Mesenchymal stem cell (in vitro differentiated cells and primary cell): ENCODE results near the gene FUOM.

Experiments
- DNase-seq: peaks from one replicate; pipeline ENCODE4 v3.0.0-alpha.2; 2013
- H2AFZ ChIP-seq: one replicate; pipeline ENCODE4 v1.6.1; 2013; ENCODE audit warnings: low read depth, mild to moderate bottlenecking, control low read depth, inconsistent platforms, low read length, moderate library complexity
- H2AK5ac ChIP-seq: 2 replicates; pipeline ENCODE4 v1.6.1; 2013; ENCODE audit warnings: low read length, moderate library complexity, mild to moderate bottlenecking, inconsistent platforms; ENCODE audit not compliant: severe bottlenecking
- H2BK120ac ChIP-seq: one replicate; pipeline ENCODE4 v1.6.1; 2013; ENCODE audit warnings: low read depth, mild to moderate bottlenecking, inconsistent platforms, low read length, moderate library complexity
- H2BK12ac ChIP-seq, 2 experiments: one replicate each; pipeline ENCODE4 v1.6.1; 2013; ENCODE audit warnings: inconsistent platforms in 2 of 2, low read length in 2 of 2, mild to moderate bottlenecking in 2 of 2, moderate library complexity in 2 of 2, control low read depth in 1 of 2
- H2BK15ac ChIP-seq: one replicate; pipeline ENCODE4 v1.6.1; 2013; ENCODE audit warnings: mild to moderate bottlenecking, low read depth, inconsistent platforms; ENCODE audit not compliant: poor library complexity, severe bottlenecking
- H2BK5ac ChIP-seq: 2 replicates; pipeline ENCODE4 v1.6.1; 2013; ENCODE audit warnings: low read depth, mild to moderate bottlenecking, low read length, control low read depth, inconsistent platforms; ENCODE audit not compliant: poor library complexity, severe bottlenecking
- H3K14ac ChIP-seq, 2 experiments: one replicate each; pipeline ENCODE4 v1.6.1; 2013; ENCODE audit warnings: inconsistent platforms in 2 of 2, low read length in 2 of 2, control low read depth in 1 of 2, mild to moderate bottlenecking in 1 of 2, moderate library complexity in 1 of 2
- H3K18ac ChIP-seq, 2 experiments: one replicate each; pipeline ENCODE4 v1.6.1; 2013; ENCODE audit warnings: inconsistent platforms in 2 of 2, low read length in 2 of 2, control low read depth in 1 of 2, low read depth in 1 of 2, mild to moderate bottlenecking in 1 of 2
- H3K23ac ChIP-seq, 2 experiments: one replicate each; pipeline ENCODE4 v1.6.1; 2013; ENCODE audit warnings: inconsistent platforms in 2 of 2, low read length in 2 of 2, mild to moderate bottlenecking in 2 of 2, moderate library complexity in 2 of 2, control low read depth in 1 of 2
- H3K27ac ChIP-seq: 2 replicates; pipeline ENCODE4 v1.5.1; 2013; ENCODE audit warnings: mild to moderate bottlenecking, moderate library complexity, low read length, control low read depth, inconsistent platforms; ENCODE audit not compliant: poor library complexity, severe bottlenecking
- H3K27me3 ChIP-seq, 2 experiments: 2 replicates each; pipeline versions ENCODE4 v1.6.1 to v1.7.0; 2013; ENCODE audit warnings: low read length in 2 of 2, mild to moderate bottlenecking in 2 of 2, moderate library complexity in 2 of 2, control low read depth in 1 of 2, inconsistent platforms in 1 of 2; ENCODE audit not compliant: control insufficient read depth in 1 of 2, insufficient read depth in 1 of 2
- H3K36me3 ChIP-seq, 2 experiments: 2 replicates each; pipeline versions ENCODE4 v1.6.1 to v1.7.0; 2013; ENCODE audit warnings: low read length in 2 of 2, control low read depth in 1 of 2, inconsistent platforms in 1 of 2, low read depth in 1 of 2, mild to moderate bottlenecking in 1 of 2; ENCODE audit not compliant: insufficient read depth in 2 of 2, control insufficient read depth in 1 of 2
- H3K4ac ChIP-seq, 2 experiments: one replicate each; pipeline ENCODE4 v1.6.1; 2013; ENCODE audit warnings: inconsistent platforms in 2 of 2, low read length in 2 of 2, mild to moderate bottlenecking in 2 of 2, moderate library complexity in 2 of 2, control low read depth in 1 of 2, low read depth in 1 of 2
- H3K4me1 ChIP-seq: 2 replicates; pipeline ENCODE4 v1.6.1; 2013; ENCODE audit warnings: low read depth, low read length, control low read depth; ENCODE audit not compliant: control insufficient read depth, insufficient read depth
- H3K4me2 ChIP-seq: 2 replicates; pipeline ENCODE4 v1.6.1; 2013; ENCODE audit warnings: low read length, mild to moderate bottlenecking, inconsistent platforms; ENCODE audit not compliant: poor library complexity, severe bottlenecking
- H3K4me3 ChIP-seq, 2 experiments: 2 replicates each; pipeline versions ENCODE4 v1.5.1 to v1.7.0; 2013; ENCODE audit warnings: low read length in 2 of 2, mild to moderate bottlenecking in 2 of 2, control low read depth in 1 of 2, low read depth in 1 of 2; ENCODE audit not compliant: insufficient read depth in 1 of 2
- H3K79me1 ChIP-seq: replicated peaks from 2 replicates; pipeline ENCODE4 v1.6.1; 2013; ENCODE audit warnings: mild to moderate bottlenecking, control low read depth, low read length, inconsistent platforms; ENCODE audit not compliant: poor library complexity, severe bottlenecking
- H3K9ac ChIP-seq: 2 replicates; pipeline ENCODE4 v1.7.0; 2013; ENCODE audit warnings: mild to moderate bottlenecking, low read length, moderate library complexity
- H3K9me3 ChIP-seq: 2 replicates; pipeline ENCODE4 v1.7.0; 2013; ENCODE audit warnings: mild to moderate bottlenecking, low read length; ENCODE audit not compliant: control insufficient read depth
- H4K8ac ChIP-seq: one replicate; pipeline ENCODE4 v1.6.1; 2013; ENCODE audit warnings: inconsistent platforms, mild to moderate bottlenecking, low read length, moderate library complexity
- H4K91ac ChIP-seq: one replicate; pipeline ENCODE4 v1.6.1; 2013; ENCODE audit warnings: mild to moderate bottlenecking, low read length, inconsistent platforms
- WGBS: methylation state at CpG from one replicate; pipeline ENCODE4 v1.1.7; 2013; ENCODE audit warnings: mixed read lengths; 5-methylcytosine and 5-hydroxymethylcytosine counted together

Gene FUOM

DNA sequence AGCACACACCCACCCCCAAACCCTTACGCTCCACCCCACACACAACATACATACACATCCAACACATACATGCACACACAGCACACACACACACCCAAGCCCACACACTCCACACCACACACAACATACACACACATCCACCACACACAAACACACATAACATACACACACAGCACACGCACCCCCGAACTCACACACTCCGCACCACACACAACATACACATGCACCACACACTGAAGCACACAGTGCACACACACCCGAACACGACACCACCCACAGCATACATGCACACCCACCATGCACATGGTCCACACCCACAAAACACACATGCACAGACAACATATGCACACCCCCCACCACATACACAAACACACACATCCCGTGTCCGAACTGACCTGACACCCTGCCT, 8.7 kb downstream of the FUOM start:
- Histone ChIP-seq H3K36me3 (peaks cover 0 to 3% of the 10 kb centered on the region in 2 experiments), H2BK15ac (no peak overlapping the region), H3K23ac (no peak overlapping the region), H3K4me1 (peaks cover 13% of the 10 kb centered on the region), H3K18ac (peak overlapping the region in 1 of 2 experiments; percentile 11), H4K8ac (no peak overlapping the region), H2AFZ (peak overlapping the region; percentile 57), H3K9me3 (no peaks in the 10 kb centered on the region), H3K14ac (peak overlapping the region in 1 of 2 experiments; percentile 71), H2BK12ac (no peak overlapping the region), H3K4me3 (peak overlapping the region in 1 of 2 experiments; percentile 26), H3K27ac (no peak overlapping the region), H3K4ac (no peak overlapping the region), H2AK5ac (no peak overlapping the region), H2BK5ac (no peak overlapping the region), H3K79me1 (no peaks in the 10 kb centered on the region), H3K9ac (no peak overlapping the region), H2BK120ac (no peak overlapping the region), H3K4me2 (no peak overlapping the region), H4K91ac (peak overlapping the region; percentile 34), H3K27me3 (peaks cover 8 to 74% of the 10 kb centered on the region in 2 experiments)
- DNase-seq: no peak
- WGBS: 95% methylated on average over 8 of the region's 8 CpGs

DNA sequence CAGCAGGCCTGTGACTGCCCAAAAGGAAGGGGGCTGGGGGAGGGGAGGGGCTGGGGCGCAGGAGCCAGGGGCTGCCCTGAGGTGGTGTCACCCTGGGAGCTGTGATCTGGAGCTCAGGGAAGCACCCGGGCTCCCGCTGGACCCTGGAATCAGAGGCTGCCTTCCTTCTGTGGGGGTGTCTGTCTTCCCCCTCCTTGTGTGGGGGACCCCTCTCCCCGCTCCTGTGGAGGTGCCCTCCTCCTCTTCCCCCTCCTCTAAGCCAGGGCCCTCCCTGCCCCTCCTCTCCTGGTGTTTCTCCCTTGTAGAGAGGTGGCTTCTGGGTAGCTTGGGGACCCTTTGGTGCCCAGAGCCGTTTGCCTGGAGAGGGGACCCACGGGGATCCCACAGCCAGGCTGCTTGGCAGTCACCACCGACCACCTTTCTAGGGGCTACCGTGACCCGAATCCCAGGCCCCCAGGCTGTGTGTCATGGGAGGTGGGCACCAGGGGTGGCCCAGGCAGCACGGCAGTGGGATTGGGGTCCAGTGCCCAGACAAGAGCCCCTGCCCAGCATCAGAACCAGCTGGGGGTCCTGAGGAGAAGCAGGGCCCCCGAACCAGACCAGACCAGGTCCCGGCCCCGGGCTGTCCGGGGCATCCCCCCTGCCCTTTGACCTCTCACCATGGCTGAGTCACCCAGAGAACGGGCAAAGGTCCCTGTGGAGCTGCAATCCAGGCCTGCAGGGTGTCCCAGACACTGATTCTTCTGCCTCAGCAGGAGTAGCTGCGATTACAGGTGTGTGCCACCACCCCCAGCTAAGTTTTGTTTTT, 9.9 kb downstream of the FUOM start:
- Histone ChIP-seq H3K36me3 (no peaks in the 10 kb centered on the region), H3K4me1 (peaks cover 17% of the 10 kb centered on the region), H3K9me3 (no peaks in the 10 kb centered on the region), H2BK5ac (no peak overlapping the region), H3K18ac (no peak overlapping the region), H3K4me2 (no peak overlapping the region), H2BK15ac (no peak overlapping the region), H2BK120ac (no peak overlapping the region), H3K4me3 (no peak overlapping the region), H3K14ac (no peak overlapping the region), H3K4ac (no peak overlapping the region), H3K27me3 (peaks cover 8 to 77% of the 10 kb centered on the region in 2 experiments), H3K27ac (no peak overlapping the region), H2AFZ (no peak overlapping the region), H3K79me1 (no peaks in the 10 kb centered on the region), H4K8ac (no peak overlapping the region), H2AK5ac (no peak overlapping the region), H2BK12ac (no peak overlapping the region), H4K91ac (no peak overlapping the region), H3K9ac (no peak overlapping the region), H3K23ac (no peak overlapping the region)
- WGBS: 81% methylated on average over 15 of the region's 16 CpGs
- no peak for DNase-seq

DNA sequence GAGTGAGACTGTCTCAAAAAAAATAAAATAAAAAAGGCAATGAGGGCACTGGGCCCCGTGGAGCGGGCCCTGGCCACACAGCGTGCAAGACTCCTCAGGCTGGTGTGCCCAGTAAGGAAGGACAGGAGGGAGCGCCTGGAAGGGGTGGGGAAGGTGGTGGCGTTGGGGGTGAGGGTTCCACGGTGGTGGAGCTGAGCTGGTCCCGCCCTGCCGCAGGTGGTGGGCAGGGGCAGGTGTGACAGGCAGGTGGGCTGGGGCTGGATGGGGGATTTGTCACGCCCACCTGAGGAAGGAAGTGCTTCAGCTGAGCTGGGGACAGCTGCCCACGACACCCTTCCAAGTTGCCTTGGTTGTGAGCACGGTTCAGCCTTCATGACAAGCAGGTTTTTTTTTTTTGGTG, 11.4 kb downstream of the FUOM start:
- H2BK5ac ChIP-seq: no peak overlapping the region
- no peak overlapping the region for H3K4ac ChIP-seq
- no peak overlapping the region for H4K8ac ChIP-seq
- H4K91ac ChIP-seq: no peak overlapping the region
- H3K14ac ChIP-seq: no peak overlapping the region
- H3K4me1 ChIP-seq: peaks cover 17% of the 10 kb centered on the region
- no peaks in the 10 kb centered on the region for H3K79me1 ChIP-seq
- H3K18ac ChIP-seq: no peak overlapping the region
- H3K9ac ChIP-seq: no peak overlapping the region
- 81% methylated on average over 11 of the region's 11 CpGs for WGBS
- no peak overlapping the region for H3K27ac ChIP-seq
- no peak overlapping the region for H2BK15ac ChIP-seq
- H3K27me3 ChIP-seq: peaks cover 8 to 78% of the 10 kb centered on the region in 2 experiments
- no peaks in the 10 kb centered on the region for H3K36me3 ChIP-seq
- no peak overlapping the region for H3K4me3 ChIP-seq
- no peak overlapping the region for H3K23ac ChIP-seq
- no peak for DNase-seq
- no peak overlapping the region for H2BK120ac ChIP-seq
- no peak overlapping the region for H2AFZ ChIP-seq
- H2BK12ac ChIP-seq: no peak overlapping the region
- H3K9me3 ChIP-seq: no peaks in the 10 kb centered on the region
- H2AK5ac ChIP-seq: no peak overlapping the region
- H3K4me2 ChIP-seq: no peak overlapping the region

DNA sequence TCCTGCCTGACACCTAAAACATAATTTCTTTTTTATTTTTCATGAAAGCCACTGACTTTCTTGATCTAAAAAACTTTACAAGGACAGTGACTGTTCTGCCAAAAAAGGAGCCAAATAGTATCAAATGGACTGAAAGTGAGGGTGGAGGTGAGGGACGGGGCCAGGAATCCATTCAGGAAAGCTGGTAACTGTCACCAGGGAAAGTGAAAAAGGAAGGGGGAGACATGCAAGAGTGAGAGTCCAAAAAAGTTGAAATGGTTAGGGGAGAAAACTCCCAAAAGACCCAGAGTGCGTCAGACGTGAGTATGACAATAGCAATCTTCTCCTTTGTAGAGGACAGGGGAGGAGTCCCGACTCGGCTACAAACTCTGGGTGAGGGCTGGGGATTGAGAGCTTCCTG, 13.6 kb downstream of the FUOM start:
- Histone ChIP-seq H3K14ac (no peak overlapping the region), H3K79me1 (no peaks in the 10 kb centered on the region), H2BK15ac (peak overlapping the region; percentile 40), H4K91ac (no peak overlapping the region), H2BK12ac (no peak overlapping the region), H2AFZ (no peak overlapping the region), H3K4ac (no peak overlapping the region), H3K27me3 (peaks cover 6 to 72% of the 10 kb centered on the region in 2 experiments), H3K4me3 (no peak overlapping the region), H2BK120ac (no peak overlapping the region), H3K9me3 (no peaks in the 10 kb centered on the region), H3K27ac (no peak overlapping the region), H4K8ac (no peak overlapping the region), H3K4me1 (peaks cover 13% of the 10 kb centered on the region), H3K4me2 (no peak overlapping the region), H3K36me3 (no peaks in the 10 kb centered on the region), H2AK5ac (no peak overlapping the region), H3K23ac (no peak overlapping the region), H3K18ac (no peak overlapping the region), H3K9ac (no peak overlapping the region), H2BK5ac (no peak overlapping the region)
- no peak for DNase-seq
- WGBS: 84% methylated on average over 5 of the region's 5 CpGs
